ENCODE results near the gene TMEM74B.
"Not testable (repeated sequence)": the region's sequence is repeated elsewhere in the genome, so short reads cannot be mapped to it uniquely, and the experiment has no call there.

TMEM74B gene

GRCh38 chr20:1184638-1185315, at the start of gene TMEM74B:
TMEM74B (minus strand) TSS chr20:1184981; CDS start chr20:1183801, 1,180 bp downstream.
- no peak for DNase-seq

DNA sequence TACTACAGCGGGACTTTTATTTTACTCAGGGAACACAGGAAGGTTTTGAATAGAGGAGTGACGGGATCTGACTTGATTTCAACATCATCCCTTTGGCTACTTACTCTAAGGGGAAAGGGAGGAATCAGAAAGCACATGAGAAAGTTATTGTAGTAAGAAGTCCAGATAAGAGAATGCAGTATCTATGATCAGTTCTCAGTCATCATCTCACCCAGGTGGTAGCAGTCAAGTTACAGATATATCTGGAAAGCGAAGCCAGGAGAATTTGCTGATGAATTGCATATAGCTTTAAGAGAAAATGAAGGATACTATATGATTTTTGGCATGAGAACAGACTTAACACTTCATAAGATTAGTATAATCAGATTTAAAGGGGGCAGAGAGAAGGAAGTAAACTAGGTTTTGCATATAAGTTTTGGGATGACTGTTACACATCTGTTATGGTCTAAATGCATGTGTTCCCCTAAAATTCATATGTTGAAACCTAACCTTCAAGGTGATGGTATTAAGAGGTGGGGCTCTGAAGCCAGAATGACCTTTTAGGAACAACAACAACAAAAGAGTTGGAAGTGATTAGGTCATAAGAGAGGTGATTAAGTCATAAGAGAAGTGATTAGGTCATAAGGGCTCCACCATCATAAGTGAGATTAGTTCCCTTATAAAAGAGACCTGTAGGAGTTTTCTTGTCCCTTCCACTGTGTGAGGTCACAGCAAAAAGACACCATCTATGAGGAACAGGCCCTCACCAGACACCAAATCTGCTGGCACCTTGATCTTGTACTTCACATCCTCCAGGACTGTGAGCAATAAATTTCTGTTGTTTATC, 47.7 kb upstream of the TMEM74B start:
- DNase-seq, result no peak

DNA sequence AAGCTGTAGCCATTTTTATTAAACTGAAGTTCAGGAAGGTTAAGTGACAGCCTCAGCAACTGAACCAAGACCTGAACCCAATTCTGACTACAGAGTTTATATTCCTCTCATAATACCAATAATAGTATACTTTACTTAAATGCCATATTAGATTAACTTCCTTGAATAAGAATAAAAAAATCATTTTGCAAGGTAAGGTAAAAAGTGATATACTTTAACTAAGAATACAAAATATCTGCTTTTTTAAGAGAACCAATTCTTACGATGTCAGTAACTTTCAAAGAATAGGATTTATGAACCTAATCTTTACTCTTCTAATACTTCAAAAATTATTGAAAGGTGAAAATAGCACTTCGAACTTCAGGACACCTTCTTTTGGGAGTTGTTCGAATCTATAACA, 44.8 kb upstream of the TMEM74B start:
- DNase-seq, result no peak

DNA sequence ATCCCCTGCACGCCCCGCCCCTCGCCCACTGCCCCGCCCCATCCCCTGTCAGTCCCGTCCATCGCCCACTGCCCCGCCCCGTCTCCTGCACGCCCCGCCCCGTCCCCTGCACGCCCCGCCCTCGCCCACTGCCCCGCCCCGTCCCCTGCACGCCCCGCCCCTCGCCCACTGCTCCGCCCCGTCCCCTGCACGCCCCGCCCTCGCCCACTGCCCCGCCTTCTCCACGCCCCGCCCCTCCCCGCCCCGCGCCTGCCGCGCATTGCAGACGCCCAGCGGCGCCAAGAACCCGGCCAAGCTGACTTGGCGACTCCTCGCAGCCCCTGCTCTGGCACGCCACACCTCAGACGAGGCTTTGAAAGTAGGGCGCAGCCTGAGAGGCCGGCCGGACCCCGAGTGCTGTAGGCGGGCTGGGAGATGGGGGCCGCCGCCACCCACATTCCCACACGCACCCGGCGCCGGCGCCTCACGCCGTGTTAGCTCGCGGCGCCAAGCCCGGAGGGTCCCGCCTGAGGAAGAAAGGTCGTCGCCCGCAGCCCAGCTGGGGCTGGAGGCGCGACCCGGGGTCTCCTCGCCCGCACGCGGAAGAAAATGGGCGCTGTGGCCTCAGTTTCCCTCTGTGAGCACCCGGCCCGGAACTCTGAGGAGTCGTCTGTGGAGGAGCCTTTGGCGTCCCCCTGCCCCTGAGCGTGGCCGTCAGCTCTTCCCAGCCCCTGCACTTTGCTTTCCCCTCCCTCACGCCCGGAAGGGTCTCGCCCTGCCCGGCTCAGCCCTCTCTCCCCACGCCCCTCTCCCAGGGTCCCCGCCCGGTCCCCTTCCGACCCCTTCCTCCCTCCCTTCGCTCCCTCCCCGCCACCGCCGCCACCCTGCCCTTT, 41.2 kb upstream of the TMEM74B start, which contains the start of gene RAD21L1:
Gene RAD21L1 (plus strand): TSS at position 262 of the 872 bp plus-strand sequence. CDS start 2,410 bp downstream, outside the sequence.
- peak; percentile 62 for DNase-seq

- DNase-seq, result no peak
Observed at GRCh38 chr20:1225263-1225782, 40.5 kb upstream of the TMEM74B start.

- no peak for DNase-seq
Observed at GRCh38 chr20:1224205-1224890, 39.6 kb upstream of the TMEM74B start.

- DNase-seq, result not testable (repeated sequence)
Observed at GRCh38 chr20:1222750-1223149, 38.0 kb upstream of the TMEM74B start.

DNA sequence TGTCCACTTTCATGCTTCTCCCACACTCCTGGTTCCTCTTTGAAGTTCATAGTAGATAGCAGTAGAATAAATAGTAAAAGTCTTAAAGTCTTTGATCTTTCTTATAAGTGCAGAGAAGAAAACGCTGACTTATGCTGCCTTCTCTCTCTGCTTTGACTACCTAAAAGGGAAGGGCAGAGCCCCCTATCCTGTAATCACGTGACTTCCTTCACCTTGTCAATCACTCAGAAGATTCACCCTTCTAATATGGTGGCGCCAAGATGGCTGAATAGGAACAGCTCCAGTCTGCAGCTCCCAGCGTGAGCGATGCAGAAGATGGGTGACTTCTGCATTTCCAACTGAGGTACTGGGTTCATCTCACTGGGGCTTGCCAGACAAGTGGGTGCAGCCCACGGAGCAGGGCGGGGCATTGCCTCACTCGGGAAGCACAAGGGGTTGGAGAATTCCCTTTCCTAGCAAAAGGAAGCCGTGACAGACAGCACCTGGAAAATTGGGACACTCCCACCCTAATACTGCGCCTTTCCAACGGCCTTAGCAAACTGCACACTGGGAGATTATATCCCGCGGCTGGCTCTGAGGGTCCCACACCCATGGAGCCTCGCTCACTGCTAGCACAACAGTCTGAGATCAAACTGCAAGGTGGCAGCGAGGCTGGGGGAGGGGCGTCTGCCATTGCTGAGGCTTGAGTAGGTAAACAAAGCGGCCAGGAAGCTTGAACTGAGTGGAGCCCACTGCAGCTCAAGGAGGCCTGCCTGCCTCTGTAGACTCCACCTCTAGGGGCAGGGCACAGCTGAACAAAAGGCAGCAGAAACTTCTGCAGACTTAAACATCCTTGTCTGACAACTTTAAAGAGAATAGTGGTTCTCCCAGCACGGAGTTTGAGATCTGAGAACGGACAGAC, 32.0 kb upstream of the TMEM74B start:
- DNase-seq, result not testable (repeated sequence)

DNA sequence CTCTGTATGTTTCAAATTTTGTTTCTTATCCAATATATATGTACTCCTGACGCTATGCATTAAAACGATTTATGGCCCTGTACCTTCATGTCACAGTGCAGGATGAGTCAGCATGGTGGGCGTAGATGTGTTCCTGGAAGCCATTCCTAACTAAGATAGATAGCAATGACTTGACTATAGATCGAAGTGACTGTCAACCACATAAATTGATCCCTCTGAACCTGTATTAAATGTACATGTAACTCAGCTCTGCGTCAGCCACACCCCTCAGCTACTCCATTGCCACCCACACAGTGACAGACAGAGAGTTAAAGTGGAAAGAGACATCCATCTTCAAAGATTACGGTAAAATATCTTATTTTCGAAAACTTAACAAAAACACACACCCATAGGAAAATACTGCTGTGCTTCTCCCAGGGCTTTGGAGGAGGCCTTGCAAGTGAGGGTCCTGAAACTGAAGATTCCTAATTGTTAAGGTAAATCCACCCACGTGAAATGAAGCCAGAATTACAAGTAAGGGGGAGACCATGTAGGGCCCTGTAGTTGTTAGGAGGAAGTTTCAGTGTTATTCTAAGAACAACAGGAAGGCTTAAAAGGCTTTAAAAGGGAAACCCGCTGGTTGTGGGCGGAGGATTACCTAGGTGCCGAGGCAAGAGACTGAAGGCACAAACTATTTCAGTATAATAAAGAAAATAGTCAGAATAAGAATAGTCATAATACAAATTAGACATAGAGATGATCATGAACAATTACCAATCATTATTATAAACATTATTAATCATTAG, 30.8 kb upstream of the TMEM74B start:
- DNase-seq, result no peak

- no peak for DNase-seq
Observed at GRCh38 chr20:1214838-1215261, 30.1 kb upstream of the TMEM74B start.

DNA sequence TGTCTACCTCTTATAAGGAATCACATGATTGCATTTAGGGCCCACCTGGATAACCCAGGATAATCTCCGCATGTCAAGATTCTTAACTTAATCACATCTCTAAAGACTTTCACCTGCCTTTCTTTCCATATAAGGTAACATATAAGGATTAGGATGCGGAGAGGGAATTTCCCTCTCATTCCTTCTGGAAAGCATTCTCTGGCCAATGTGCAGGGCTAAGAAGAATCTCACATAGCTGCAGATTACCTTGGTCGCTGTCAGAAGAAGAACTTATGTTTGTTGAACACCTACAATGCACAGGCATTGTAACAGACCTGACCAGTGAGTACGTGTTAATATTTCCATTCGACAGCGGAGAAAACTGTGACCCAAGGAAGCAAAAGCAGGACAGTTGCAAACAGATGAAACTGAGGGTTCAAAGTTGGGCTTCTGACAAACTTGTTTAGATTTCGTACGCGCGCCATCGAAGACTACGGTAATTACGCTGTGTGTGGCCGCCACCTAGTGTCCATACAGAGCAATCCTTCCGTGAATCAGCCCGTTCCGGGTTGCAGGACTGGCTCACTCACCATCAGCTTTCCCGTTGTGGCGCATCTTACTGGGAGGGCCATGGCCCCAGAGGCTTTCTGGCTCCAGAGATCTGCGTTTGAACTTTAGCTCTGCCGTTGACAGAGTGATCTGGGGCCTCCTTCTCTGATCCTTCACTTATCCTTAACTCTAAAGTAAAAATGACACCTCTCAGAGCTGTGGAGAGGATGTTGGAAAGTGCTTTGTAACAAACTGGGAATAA, 28.0 kb upstream of the TMEM74B start:
- DNase-seq, result peak; percentile 57

GRCh38 chr20:1212023-1212422, 27.2 kb upstream of the TMEM74B start:
- DNase-seq, result no peak

DNA sequence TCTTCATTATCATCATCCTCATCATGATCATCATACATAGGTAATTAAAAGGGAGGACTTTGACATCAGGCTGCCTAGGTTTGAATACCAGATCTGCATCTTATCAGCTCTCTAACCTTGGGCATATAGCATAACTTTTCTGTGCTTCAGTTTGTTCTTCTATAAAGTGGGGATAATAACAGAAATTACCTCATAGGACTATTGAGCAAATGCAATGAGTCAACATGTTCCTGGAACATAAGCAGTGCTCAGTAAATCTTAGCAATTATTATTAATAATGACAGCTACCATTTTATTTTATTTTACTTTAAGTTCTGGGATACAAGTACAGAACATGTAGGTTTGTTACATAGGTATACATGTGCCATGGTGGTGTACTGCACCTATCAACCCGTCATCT, 25.7 kb upstream of the TMEM74B start:
- DNase-seq, result no peak

DNA sequence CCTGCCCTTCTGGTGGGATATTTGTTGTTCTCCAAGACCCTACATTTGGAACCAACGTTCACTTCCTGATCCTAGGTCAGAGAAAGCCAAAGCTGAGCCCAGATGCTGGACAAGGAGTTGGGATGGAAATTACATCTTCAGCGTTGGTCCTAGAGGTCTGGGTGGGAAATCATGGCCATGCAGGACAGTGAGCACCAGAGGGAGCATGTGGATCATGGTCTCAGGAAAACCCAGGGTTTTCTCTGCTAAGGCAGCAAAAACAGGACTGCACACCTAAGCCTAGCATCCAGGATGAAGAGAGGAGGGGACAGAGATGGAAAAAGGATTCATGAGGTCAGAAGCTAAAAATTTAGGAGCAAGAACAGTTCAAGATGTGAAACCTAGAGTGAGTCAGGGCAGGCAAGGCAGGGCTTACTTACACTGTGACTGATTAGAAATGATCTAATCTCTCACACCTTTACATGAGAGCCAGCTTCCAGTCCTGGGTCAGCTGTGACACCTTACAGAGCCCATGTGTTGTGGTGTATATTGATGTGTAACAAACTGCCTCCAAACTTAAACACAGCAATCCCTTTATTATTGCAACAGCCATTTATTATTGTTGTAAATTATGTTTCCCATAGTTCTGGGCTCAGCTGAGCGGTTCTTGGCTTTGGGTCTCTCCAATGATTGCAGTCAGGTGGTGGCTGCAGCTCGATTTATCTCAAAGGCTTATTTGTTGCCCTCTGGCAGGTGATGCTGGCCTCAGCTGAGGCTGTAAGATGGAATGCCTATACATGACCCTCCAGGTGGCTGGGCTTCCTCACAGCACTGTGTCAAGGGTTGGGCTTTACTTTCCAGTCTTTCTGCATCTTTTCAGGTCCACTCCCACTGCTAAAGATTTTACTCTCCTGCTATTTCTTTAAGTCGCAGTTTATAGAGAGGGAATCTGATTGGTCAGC, 24.9 kb upstream of the TMEM74B start:
- DNase-seq, result no peak

GRCh38 chr20:1207293-1207878, 22.6 kb upstream of the TMEM74B start:
- DNase-seq, result no peak

DNA sequence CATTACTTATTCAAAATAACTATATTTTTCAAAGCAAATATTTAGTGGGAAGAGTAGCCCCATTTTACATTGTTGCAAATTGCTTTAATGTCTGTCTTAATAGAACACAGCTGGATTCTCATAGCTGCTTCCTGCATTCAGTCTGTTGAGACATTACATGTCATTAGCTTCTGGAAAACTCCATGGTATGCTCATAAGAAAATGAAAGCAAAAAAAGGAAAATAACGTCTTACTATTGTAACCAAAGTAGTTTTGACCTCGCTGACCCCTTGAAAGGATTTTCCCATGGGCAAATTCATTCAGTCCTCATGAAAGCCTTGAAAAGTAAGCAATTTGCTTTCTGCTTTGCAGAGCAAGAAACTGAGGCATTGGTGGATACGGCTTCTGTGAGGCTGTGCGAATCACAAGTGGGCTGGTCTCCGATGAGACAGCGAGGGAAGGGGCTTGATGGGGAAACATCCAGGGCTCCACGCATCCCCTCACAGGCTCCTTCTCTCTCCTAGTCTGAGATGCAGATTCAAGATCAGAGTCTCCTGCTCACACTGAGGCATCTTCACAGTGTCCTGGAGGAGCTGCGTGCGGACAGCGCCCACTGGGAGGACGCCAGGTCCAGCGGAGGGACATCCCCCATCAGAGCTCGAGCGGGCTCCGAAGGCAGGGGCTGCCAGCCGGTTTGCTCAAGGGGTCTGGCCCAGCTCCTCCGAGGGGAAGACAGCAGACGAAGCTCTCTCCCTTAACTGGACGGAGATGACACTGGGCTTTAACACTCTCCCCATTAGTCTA, 21.8 kb upstream of the TMEM74B start:
- no peak for DNase-seq

DNA sequence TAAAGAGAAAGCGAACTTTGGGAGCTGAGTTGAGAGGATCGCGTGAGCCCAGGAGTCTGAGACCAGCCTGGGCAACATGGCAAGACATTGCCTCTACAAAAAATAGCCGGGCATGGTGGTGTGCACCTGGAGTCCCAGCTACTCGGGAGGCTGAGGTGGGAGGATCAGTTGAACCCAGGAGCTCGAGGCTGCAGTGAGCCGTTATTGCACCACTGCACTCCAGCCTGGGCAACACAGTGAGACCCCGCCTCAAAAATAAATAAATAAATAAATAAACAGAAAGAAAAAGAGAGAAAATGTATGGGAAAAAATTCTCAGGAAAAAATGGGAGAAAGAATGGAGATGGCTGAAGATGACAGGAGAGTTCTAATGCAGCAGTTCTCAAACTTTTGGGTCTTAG, 21.0 kb upstream of the TMEM74B start:
- no peak for DNase-seq

Measured in fibroblast of upper back skin (primary cell).